ENCODE data around the gene FAM20A. TPM values are rescaled to one million over a fixed set of nuclear protein-coding genes. Genes with fewer than 3 reads are reported as not detected.
A peak's percentile ranks its signal among the peaks of the same experiment; 100 is the strongest.
"Not testable (repeated sequence)": the region's sequence is repeated elsewhere in the genome, so short reads cannot be mapped to it uniquely, and the experiment has no call there.

FAM20A gene
- total RNA-seq, 1 donor: 63.3 TPM

DNA sequence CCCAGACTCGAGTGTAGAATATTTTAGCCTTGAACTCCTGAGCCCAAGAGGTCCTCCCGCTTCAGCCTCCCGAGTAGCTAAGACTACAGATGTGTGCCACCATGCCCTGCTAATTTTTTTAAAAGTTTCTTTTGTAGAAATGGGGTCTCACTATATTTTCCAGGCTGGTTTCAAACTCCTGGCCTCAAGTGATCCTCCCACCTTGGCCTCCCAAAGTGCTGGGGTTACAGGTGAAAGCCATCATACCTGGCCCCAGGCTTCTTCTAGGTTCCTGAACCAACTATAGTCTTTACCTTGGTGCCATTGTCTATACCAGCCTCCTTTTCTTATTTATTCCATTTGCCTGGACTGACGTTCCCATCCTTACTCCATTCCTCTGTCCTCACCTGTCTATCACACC is 106.1 kb downstream of the FAM20A start:
- Histone ChIP-seq H3K36me3 (ENCODE audit: insufficient read depth, low read length) (no peaks in the 10 kb centered on the region), H3K4me1 (ENCODE audit: insufficient read depth, low read length) (peaks cover 8% of the 10 kb centered on the region), H3K4me3 (ENCODE audit: insufficient read depth, low read length) (no peak overlapping the region), H3K79me2 (ENCODE audit: insufficient read depth, low read length) (no peaks in the 10 kb centered on the region), H4K20me1 (ENCODE audit: insufficient read depth, low read length) (no peaks in the 10 kb centered on the region), H3K27me3 (ENCODE audit: insufficient read depth, low read length) (peaks cover 2% of the 10 kb centered on the region), H3K4me2 (ENCODE audit: insufficient read depth, low read length) (no peak overlapping the region), H3K9me3 (ENCODE audit: low read depth, low read length) (no peaks in the 10 kb centered on the region), H2AFZ (ENCODE audit: low read length) (no peak overlapping the region), H3K27ac (ENCODE audit: low read depth, low read length) (no peak overlapping the region)
- DNase-seq (ENCODE audit: insufficient read length, low spot score, missing footprints): no peak
- TF ChIP-seq, protein P1, sequence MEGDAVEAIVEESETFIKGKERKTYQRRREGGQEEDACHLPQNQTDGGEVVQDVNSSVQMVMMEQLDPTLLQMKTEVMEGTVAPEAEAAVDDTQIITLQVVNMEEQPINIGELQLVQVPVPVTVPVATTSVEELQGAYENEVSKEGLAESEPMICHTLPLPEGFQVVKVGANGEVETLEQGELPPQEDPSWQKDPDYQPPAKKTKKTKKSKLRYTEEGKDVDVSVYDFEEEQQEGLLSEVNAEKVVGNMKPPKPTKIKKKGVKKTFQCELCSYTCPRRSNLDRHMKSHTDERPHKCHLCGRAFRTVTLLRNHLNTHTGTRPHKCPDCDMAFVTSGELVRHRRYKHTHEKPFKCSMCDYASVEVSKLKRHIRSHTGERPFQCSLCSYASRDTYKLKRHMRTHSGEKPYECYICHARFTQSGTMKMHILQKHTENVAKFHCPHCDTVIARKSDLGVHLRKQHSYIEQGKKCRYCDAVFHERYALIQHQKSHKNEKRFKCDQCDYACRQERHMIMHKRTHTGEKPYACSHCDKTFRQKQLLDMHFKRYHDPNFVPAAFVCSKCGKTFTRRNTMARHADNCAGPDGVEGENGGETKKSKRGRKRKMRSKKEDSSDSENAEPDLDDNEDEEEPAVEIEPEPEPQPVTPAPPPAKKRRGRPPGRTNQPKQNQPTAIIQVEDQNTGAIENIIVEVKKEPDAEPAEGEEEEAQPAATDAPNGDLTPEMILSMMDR (IDR thresholded peaks at IDR 0.05; ENCODE audit: extremely low read depth, low read depth, low read length): no peak

DNA sequence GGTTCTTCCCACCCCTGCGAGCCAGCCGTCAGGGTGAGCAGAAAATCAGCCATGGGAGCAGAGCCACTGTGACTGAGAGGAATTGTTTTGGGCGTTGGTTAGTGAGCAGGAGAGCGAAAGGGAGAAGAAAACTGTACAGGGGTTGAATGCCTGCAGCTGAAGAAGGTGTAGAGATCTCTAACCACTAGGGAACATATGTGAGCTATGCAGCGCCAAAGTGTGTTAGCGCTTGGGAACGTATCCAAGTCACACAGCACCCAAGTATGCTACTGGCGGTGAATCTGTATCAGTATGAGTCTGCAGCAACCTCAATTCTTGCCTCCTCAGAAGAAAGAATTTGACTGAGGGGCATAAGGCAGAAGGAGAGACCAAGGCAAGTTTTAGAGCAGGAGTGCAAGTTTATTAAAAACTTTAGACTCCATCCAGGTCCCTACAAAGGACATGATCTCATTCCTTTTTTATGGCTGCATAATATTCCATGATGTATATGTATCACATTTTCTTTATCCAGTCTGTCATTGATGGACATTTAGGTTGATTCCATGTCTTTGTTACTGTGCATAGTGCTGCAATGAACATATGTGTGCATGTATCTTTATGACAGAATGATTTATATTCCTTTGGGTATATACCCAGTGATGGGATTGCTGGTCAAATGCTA is 108.6 kb downstream of the FAM20A start:
- not testable (repeated sequence) for H4K20me1 ChIP-seq (ENCODE audit: insufficient read depth, low read length); H3K27me3 ChIP-seq (ENCODE audit: insufficient read depth, low read length); H3K4me1 ChIP-seq (ENCODE audit: insufficient read depth, low read length); H2AFZ ChIP-seq (ENCODE audit: low read length); H3K4me3 ChIP-seq (ENCODE audit: insufficient read depth, low read length); DNase-seq (ENCODE audit: insufficient read length, low spot score, missing footprints); H3K27ac ChIP-seq (ENCODE audit: low read depth, low read length); H3K4me2 ChIP-seq (ENCODE audit: insufficient read depth, low read length); H3K9me3 ChIP-seq (ENCODE audit: low read depth, low read length); H3K79me2 ChIP-seq (ENCODE audit: insufficient read depth, low read length); H3K36me3 ChIP-seq (ENCODE audit: insufficient read depth, low read length)

DNA sequence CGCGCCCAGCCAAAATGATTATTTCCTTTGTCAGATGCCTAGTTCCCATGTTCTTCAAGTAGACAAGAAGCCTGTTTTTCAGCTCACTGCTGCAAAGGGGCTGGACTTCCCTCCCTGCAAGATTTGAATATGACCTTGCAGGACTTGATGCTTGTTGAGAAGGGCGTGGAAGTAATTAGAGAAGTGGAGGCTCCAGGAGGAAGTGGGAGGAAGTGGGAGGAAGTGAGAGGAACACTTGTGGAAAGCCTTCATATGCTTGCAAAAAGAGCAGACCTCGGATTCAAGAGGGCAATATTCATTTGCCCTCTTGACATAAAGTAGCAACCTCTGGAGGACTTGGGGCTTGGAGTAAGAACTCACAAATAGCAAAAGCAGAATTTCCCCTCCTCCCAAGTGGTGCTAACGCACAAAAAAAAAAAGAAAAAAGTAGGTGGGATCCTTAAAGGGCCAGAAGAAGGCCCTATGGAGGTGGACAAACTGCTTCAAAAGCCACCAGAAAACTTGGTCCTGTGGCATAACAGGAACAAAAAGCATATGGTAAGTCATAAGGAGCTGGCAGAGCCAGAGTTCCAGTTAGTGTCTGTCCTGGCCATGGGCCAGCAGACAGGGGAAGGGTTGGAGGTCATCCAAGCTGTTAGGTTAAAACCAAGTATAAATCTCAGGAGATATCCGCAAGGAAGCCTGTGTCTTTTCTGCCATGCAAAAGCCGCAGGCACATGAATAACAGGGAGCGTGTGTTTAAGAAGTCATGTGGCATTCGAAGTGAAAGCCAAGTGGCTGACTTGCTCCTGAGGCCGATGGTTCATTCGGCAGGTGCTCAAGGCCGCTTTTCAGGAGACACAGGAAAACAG is 109.6 kb downstream of the FAM20A start:
- no peaks in the 10 kb centered on the region for H3K79me2 ChIP-seq (ENCODE audit: insufficient read depth, low read length)
- H3K4me2 ChIP-seq (ENCODE audit: insufficient read depth, low read length): no peak overlapping the region
- no peaks in the 10 kb centered on the region for H3K9me3 ChIP-seq (ENCODE audit: low read depth, low read length)
- TF ChIP-seq, protein P1 (IDR thresholded peaks at IDR 0.05; ENCODE audit: extremely low read depth, low read depth, low read length): no peak
- no peaks in the 10 kb centered on the region for H4K20me1 ChIP-seq (ENCODE audit: insufficient read depth, low read length)
- DNase-seq (ENCODE audit: insufficient read length, low spot score, missing footprints): no peak
- H2AFZ ChIP-seq (ENCODE audit: low read length): no peak overlapping the region
- no peaks in the 10 kb centered on the region for H3K36me3 ChIP-seq (ENCODE audit: insufficient read depth, low read length)
- no peak overlapping the region for H3K4me3 ChIP-seq (ENCODE audit: insufficient read depth, low read length)
- H3K27ac ChIP-seq (ENCODE audit: low read depth, low read length): no peak overlapping the region
- H3K4me1 ChIP-seq (ENCODE audit: insufficient read depth, low read length): no peaks in the 10 kb centered on the region
- H3K27me3 ChIP-seq (ENCODE audit: insufficient read depth, low read length): peaks cover 2% of the 10 kb centered on the region

DNA sequence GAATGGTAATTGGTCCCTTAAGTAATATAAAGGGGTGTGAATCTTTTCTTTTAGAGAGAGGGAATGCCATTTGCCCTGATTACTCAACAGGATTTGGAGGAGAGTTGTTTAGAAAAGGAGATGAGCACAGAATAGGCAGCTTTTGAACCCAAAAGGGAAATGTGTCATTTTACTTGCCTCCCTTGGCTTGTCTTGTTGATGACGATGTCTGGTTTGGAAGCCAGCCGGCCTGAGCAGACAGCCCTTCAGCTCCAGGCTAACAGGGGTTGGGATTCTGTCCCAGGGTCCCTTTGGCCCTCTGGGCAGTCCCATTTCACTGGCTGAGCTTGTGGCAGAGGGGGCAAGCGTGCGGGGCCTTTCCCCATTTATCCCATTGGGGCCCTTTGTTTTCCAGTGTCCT is 111.2 kb downstream of the FAM20A start:
- Histone ChIP-seq H3K4me3 (ENCODE audit: insufficient read depth, low read length) (no peak overlapping the region), H3K36me3 (ENCODE audit: insufficient read depth, low read length) (no peaks in the 10 kb centered on the region), H3K9me3 (ENCODE audit: low read depth, low read length) (no peaks in the 10 kb centered on the region), H3K4me1 (ENCODE audit: insufficient read depth, low read length) (no peaks in the 10 kb centered on the region), H3K27me3 (ENCODE audit: insufficient read depth, low read length) (peaks cover 15% of the 10 kb centered on the region), H3K27ac (ENCODE audit: low read depth, low read length) (no peak overlapping the region), H4K20me1 (ENCODE audit: insufficient read depth, low read length) (no peaks in the 10 kb centered on the region), H2AFZ (ENCODE audit: low read length) (peak overlapping the region; percentile 29), H3K4me2 (ENCODE audit: insufficient read depth, low read length) (no peak overlapping the region), H3K79me2 (ENCODE audit: insufficient read depth, low read length) (no peaks in the 10 kb centered on the region)
- TF ChIP-seq, protein P1 (IDR thresholded peaks at IDR 0.05; ENCODE audit: extremely low read depth, low read depth, low read length): no peak
- peak; percentile 65 for DNase-seq (ENCODE audit: insufficient read length, low spot score, missing footprints)

Other genes starting within 250 kb of the FAM20A start
- gene WIPI1, start 143.9 kb downstream of the FAM20A start, total RNA-seq: 190 and 220 TPM in 2 replicates
- gene PRKAR1A, start 88.9 kb downstream of the FAM20A start, total RNA-seq: 234 and 259 TPM in 2 replicates